Activated T-helper 1 cell treated with anti-CD3 and anti-CD28 coated beads, Interleukin-12 subunit alpha, Interleukin-12 subunit beta, Interleukin-2, Interleukin-4 antibody, amounts not matched to agents 30 ng/mL and 10 ng/mL and 1 ng/mL, durations not matched to agents 14 hours and 24 hours and 36 hours (primary cell): ENCODE measurements around the gene C4BPB. TPM values are rescaled to one million over a fixed set of nuclear protein-coding genes. Genes with fewer than 3 reads are reported as not detected.

Experiments
- DNase-seq: peaks from one replicate; pipeline ENCODE4 v3.0.0; 2021; ENCODE audit warnings: low spot score
- H3K27ac Mint-ChIP-seq: one replicate; pipeline ENCODE4 v1.8.0; 2021; ENCODE audit warnings: mild to moderate bottlenecking, mixed read lengths
- H3K27me3 Mint-ChIP-seq: one replicate; pipeline ENCODE4 v1.8.0; 2022; ENCODE audit warnings: mild to moderate bottlenecking, moderate library complexity, mixed read lengths; ENCODE audit not compliant: insufficient read depth
- H3K36me3 Mint-ChIP-seq: one replicate; pipeline ENCODE4 v1.8.0; 2021; ENCODE audit warnings: low read depth, mixed read lengths
- H3K4me1 Mint-ChIP-seq: one replicate; pipeline ENCODE4 v1.8.0; 2021; ENCODE audit warnings: low read depth, mixed read lengths
- H3K4me3 Mint-ChIP-seq: one replicate; pipeline ENCODE4 v1.8.0; 2021; ENCODE audit warnings: mild to moderate bottlenecking, moderate library complexity, mixed read lengths
- H3K9me3 Mint-ChIP-seq: one replicate; pipeline ENCODE4 v1.8.0; 2021; ENCODE audit warnings: mixed read lengths
- intact Hi-C: fragments of 100-400 bp; cut with micrococcal nuclease; formaldehyde crosslinking; loops from one replicate; pipeline ENCODE4 v1.15.1; 2024
- total RNA-seq: library from RNA; stranded (reverse); gene quantifications from 2 replicates; pipeline ENCODE4 v1.2.3, GENCODE V29; 2022

Gene C4BPB
- total RNA-seq, 1 donor from 2014 or later: 2.3 TPM

DNA sequence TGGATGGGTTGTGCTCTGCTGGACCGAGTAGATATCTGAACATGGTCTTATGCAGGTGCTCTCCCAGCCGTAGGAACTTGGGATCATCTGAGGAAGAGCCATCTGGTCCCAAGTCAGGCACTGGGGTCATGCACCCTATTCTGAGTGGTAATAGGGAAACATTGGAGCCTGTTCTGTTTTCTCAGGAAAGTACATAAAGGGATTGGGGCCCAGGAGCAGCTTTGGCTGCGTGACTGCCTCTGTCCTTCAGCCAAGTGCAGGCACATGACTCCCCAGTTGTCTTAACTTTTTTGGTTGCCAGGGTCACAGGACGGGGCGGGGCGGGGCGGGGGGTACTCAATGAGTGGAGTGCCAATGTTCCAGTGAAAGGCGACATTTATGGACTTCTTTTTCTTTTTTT lies 24.1 kb upstream of the C4BPB start:
- Mint-ChIP-seq H3K9me3 (no peaks in the 10 kb centered on the region), H3K27me3 (no peaks in the 10 kb centered on the region), H3K36me3 (peaks cover 11% of the 10 kb centered on the region), H3K4me1 (peaks cover 7% of the 10 kb centered on the region), H3K27ac (no peak overlapping the region), H3K4me3 (no peak overlapping the region)
- intact Hi-C loops: no loop called here
- DNase-seq: no peak

DNA sequence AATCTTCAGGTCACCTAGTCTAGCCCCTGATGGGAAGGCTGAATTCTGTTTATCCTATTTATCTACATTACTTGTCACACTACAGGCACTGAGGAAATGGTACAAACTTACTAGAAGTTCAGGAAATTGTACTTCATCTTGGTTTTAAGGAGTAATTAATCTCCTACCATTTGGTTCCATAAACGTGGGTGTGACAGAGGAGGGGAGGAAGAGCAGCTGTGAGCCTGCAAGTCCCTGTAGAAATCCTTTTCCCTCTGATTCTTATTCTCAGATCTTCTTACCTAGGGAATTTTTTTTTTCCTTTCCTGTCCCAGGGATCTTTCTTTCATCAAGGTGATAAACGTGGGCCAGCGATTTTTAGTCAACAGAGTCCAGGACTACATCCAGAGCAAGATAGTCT lies 21.5 kb upstream of the C4BPB start:
- Mint-ChIP-seq H3K4me1 (peaks cover 30% of the 10 kb centered on the region), H3K36me3 (peaks cover 15% of the 10 kb centered on the region), H3K4me3 (no peak overlapping the region), H3K27ac (no peak overlapping the region), H3K27me3 (no peaks in the 10 kb centered on the region), H3K9me3 (no peaks in the 10 kb centered on the region)
- intact Hi-C loops: no loop called here
- no peak for DNase-seq

DNA sequence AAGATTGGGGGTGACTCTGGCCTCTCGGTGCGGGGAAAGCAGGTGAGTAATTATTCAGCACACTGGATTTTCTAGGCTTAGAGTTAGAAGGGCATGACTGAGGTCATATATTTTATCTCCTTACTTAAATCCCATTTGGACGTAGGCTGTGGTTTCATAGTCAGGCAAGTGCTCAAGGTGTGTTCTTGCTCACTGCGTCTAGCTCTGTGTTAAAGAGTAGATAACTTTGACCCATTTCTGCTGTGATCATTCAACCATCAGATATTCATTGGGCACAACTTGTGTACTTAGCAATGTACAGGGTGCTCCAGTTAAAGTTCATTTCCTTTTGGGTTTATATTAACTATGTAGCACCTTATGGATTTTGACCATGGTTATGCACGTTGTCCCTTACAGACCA lies 21.0 kb upstream of the C4BPB start:
- intact Hi-C loops: no loop called here
- DNase-seq: no peak
- H3K4me1 Mint-ChIP-seq: peaks cover 31% of the 10 kb centered on the region
- H3K27me3 Mint-ChIP-seq: no peaks in the 10 kb centered on the region
- H3K4me3 Mint-ChIP-seq: no peak overlapping the region
- H3K36me3 Mint-ChIP-seq: peaks cover 13% of the 10 kb centered on the region
- H3K9me3 Mint-ChIP-seq: no peaks in the 10 kb centered on the region
- no peak overlapping the region for H3K27ac Mint-ChIP-seq

DNA sequence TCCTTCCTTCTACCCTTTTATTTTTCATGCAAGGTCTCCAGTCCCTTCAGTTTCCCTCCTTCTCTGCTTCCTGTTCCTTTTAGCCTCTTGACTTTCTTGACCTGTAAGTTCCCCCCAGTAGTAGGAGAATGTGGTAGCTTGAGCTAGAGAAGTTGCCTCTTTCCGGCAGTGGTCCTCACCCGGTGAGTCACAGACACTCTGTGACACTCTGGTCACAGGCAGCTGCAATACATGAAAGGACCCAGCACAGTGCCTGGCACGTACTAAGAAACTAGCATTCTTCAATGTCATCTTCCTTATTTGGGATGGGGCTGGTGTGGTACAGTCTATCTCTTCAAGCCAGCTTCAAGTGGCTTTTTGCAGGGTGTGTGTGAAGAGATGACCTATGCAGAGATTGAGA lies 19.6 kb upstream of the C4BPB start:
- H3K4me3 Mint-ChIP-seq: no peak overlapping the region
- intact Hi-C loops: no loop called here
- no peak for DNase-seq
- peaks cover 2% of the 10 kb centered on the region for H3K27me3 Mint-ChIP-seq
- peaks cover 31% of the 10 kb centered on the region for H3K4me1 Mint-ChIP-seq
- H3K36me3 Mint-ChIP-seq: peaks cover 7% of the 10 kb centered on the region
- H3K9me3 Mint-ChIP-seq: no peaks in the 10 kb centered on the region
- H3K27ac Mint-ChIP-seq: no peak overlapping the region

DNA sequence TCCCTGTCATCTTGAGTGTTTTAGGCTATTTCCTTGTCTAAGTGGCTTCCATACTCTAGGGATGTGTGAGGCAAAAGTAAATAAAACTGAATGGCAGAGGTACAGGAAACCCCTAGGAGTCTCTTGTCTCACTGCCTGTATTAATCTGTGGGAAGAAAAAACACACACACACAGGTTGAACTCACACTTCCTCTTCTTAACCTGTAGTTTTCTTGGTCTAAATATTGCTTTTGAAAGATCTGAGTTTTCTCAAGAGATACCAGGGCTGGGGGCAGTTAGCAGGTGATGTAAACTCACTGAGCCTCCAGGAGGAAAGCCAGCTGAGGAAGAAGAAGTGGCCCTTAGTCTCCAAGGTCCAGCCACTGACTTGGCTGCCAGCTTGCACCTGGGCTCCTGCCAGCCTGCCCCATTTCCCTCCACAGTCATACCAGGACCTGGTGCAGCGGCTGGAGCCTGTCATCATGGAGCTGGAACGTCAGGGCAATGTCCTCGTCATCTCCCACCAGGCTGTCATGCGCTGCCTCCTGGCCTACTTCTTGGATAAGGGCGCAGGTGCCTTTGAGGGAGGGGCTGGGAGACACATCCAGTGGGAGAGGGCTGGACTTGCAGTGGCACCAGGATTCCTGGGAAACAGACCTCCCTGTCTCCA lies 18.7 kb upstream of the C4BPB start:
- H3K27ac Mint-ChIP-seq: no peak overlapping the region
- peaks cover 7% of the 10 kb centered on the region for H3K36me3 Mint-ChIP-seq
- peaks cover 2% of the 10 kb centered on the region for H3K27me3 Mint-ChIP-seq
- H3K9me3 Mint-ChIP-seq: no peaks in the 10 kb centered on the region
- no peak for DNase-seq
- intact Hi-C loops: no loop called here
- peaks cover 31% of the 10 kb centered on the region for H3K4me1 Mint-ChIP-seq
- no peak overlapping the region for H3K4me3 Mint-ChIP-seq

DNA sequence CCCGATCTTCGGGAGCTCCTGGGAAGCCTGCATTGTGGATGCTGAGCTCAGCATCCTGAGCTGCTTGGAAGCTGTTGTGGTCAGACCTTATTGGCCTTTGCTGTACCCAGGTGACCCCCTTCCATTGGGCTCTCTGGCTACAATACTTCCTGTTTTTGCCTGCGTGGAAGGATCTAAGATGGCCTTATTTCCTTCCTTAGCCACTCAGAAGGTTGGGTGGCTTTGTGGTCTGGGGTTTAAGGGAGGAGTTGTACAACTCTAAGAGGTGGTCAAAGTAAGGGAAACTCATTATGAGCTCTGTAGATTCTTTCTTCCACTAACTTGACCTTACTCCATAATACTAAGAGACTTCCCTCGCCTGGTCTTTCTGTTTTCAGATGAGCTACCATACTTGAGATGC lies 17.8 kb upstream of the C4BPB start:
- Mint-ChIP-seq H3K4me1 (peaks cover 31% of the 10 kb centered on the region), H3K4me3 (no peak overlapping the region), H3K9me3 (no peaks in the 10 kb centered on the region), H3K27ac (no peak overlapping the region), H3K27me3 (peaks cover 3% of the 10 kb centered on the region), H3K36me3 (peaks cover 7% of the 10 kb centered on the region)
- intact Hi-C loops: no loop called here
- DNase-seq: no peak

DNA sequence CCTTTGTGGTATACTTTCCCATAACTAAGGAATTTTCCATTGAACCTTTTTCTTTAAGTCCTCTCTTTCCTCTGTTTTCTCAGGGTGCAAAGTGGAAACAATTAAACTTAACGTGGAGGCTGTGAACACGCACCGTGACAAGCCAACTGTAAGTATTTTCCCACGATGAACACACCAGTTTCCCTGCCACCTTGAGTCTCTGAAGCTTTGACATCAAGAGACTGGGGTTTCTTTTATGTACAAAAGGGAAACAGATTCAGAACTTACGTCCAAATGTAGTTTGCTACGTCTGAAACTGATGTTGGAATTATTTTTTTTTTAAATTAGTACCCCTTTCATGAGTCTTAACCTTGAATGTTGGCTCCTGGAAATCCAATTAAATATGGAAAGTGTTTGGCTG lies 17.2 kb upstream of the C4BPB start:
- peaks cover 31% of the 10 kb centered on the region for H3K4me1 Mint-ChIP-seq
- H3K36me3 Mint-ChIP-seq: peaks cover 7% of the 10 kb centered on the region
- H3K27ac Mint-ChIP-seq: no peak overlapping the region
- no peak overlapping the region for H3K4me3 Mint-ChIP-seq
- peaks cover 9% of the 10 kb centered on the region for H3K27me3 Mint-ChIP-seq
- H3K9me3 Mint-ChIP-seq: no peaks in the 10 kb centered on the region
- no peak for DNase-seq
- intact Hi-C loops: no loop called here

DNA sequence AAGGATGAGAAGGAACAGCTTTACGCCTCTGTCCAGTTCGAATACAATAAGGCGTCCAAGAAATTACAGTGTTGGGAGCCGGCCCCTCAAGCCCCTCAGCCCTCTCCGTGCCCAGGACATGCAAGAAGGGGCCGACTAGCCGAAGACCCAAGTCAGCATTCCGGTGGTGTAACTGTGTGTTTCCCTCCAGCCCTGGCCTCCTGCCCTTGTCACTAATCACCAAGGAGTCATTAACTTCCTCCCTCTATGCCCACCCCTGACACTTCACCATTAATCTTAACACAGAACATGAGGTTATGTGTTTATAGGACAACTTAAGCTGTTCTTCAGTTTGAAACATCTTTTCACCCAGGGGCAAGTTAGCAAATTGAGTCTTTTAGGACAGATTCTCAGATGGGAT lies 16.4 kb upstream of the C4BPB start:
- H3K4me3 Mint-ChIP-seq: no peak overlapping the region
- H3K4me1 Mint-ChIP-seq: peaks cover 31% of the 10 kb centered on the region
- H3K9me3 Mint-ChIP-seq: no peaks in the 10 kb centered on the region
- no peak for DNase-seq
- intact Hi-C loops: no loop called here
- peaks cover 7% of the 10 kb centered on the region for H3K36me3 Mint-ChIP-seq
- no peak overlapping the region for H3K27ac Mint-ChIP-seq
- peaks cover 12% of the 10 kb centered on the region for H3K27me3 Mint-ChIP-seq

DNA sequence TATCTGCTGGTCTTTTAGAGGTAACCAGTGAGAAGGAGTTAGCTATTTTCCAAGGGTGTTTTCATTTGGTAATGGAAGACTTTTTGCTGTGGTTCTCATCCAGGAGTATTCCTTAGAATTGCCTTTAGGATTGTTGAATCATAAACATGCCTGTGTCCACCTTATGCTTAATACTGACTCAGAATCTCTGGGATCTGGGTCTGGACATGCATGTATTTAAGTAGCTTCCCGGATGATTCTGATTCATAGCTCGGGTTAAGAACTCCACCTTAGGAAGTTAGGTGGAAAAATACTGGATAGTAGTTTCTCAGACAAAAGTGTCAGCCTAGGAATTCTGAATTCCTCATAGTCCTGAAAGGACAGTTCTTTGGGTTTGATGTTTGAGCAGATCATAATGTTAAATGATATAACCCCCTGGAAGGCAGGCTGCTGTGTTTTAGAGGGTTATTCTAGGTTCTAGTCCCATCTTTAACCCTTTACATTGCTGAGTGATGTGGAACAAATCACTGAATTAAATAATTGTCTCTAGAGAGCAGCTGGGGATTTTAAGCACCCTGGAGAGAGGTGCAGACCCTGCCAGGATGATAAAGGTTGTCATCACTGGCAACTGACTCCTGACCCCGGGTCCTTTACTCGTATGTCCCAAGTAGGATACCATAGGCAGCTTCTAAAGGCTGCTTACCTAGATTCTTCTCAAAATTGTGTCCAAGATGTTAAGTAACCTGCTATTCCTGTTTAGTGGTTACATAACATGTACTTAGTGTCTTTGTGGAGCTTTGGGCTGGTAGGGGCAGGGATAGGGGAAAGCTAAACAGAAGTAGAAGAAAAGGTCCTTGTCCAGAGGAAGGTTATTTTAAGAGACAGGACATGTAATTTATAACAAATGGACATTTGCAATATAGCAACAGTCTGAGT lies 14.5 kb upstream of the C4BPB start:
- peaks cover 15% of the 10 kb centered on the region for H3K27me3 Mint-ChIP-seq
- intact Hi-C loops: no loop called here

DNA sequence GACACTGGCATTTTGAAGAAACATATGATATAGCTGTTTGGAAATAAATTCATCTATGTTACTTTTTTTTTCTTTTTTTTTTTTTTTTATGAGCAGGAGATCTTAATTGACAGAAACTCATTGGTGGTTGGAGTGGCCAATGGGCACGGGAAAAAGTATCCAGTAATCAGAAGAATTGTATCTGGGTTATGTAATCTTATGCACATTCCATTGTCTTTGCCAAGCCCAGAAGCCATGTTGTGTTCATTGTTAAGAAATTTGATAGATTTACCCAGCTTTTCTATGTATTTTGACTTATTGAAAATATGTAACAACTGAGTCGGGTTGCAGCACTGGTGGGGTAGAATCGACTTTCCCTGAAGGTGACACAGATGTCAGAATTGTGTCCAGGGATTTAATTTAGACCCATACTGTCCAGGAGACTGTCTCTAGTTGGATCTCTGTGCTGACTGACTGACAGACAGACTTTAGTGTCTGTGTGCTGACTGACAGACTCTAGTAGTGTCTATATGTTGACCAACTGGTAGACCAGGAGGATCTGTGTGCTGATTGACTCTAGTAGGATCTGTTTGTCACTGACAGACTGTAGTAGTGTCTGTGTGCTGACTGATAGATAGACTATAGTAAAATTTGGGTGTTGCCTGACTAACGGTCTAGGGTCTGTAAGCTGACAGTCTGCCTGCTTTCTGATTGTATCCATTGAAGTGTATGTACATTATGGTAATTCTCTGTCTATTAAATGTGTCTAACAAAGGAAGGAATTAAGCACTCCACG lies 12.3 kb upstream of the C4BPB start:
- Mint-ChIP-seq H3K9me3 (no peaks in the 10 kb centered on the region), H3K27ac (no peak overlapping the region), H3K36me3 (peaks cover 2% of the 10 kb centered on the region), H3K4me3 (no peak overlapping the region), H3K27me3 (peaks cover 19% of the 10 kb centered on the region), H3K4me1 (peaks cover 9% of the 10 kb centered on the region)
- no peak for DNase-seq
- intact Hi-C loops: no loop called here

More for the DNA sequence above, 14.5 kb upstream of the C4BPB start:
- DNase-seq: no peak
- Mint-ChIP-seq H3K9me3 (no peaks in the 10 kb centered on the region), H3K27ac (no peak overlapping the region), H3K4me1 (peaks cover 28% of the 10 kb centered on the region), H3K36me3 (peaks cover 5% of the 10 kb centered on the region), H3K4me3 (no peak overlapping the region)

DNA sequence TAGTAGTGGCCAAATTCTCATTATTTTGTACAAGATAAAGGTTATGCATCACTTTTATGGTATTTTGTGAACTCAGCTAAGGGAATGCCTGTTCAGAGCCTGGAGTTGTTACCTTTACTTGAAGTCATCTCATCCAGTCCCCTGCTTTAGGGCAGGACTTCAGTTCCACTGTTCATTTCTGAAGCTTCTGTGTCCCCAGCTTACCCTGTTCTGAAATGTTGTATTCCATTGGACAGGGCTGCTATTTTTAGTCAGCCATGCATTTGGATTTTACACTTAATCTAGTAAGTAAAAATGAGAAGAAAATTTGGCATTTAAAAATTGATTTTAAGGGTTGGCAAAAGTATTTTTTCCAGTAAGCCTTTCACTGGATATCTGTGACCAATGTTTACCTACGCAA lies 11.6 kb upstream of the C4BPB start:
- no peak for DNase-seq
- intact Hi-C loops: loop anchor here (1.0 kb wide), 1 partner anchor 72 kb away; no protein-coding TSS in a partner anchor

DNA sequence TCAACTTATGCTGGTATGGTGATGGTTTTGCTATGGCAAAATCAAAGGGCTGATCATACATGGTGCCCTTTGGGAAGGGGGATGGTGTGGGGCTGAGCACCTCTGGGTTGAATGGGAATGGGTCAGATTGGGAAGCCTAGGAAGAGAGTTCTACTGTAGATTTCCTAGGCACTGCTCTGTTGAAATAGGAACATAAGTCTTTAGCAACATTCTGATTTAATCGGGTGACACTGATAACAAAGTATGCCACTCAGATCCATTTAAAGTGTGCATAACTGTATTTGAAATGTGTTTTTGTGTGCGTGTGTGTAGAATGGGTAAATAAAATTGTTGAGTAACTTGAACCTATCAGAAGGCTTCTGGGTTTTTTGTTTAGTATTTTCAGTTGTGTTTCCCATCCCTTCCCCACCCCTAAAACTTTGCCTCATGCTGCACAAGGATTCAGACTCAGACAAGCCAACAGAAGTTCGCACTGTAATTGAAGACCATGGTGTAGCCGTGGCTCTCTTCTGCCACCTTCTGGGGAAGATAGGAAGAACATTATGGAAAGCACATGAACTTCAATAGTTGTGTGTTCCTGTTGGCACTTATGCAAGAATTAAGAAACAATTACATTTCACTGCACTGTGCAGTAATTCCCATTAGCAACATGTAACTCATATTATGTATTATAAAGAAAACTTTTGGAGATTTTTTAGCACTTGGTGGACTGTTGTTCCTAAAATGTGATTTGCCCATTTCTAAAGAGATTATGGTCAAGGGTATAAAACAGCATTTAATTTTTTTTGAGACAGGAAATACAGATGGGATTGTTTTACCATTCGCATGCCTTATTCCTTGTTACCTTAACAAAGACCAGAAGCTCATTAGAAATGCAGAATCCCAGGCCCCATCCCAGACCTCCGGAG lies 10.9 kb upstream of the C4BPB start:
- DNase-seq: peak; percentile 60
- Mint-ChIP-seq H3K4me3 (no peak overlapping the region), H3K27ac (no peak overlapping the region), H3K9me3 (no peaks in the 10 kb centered on the region), H3K36me3 (no peaks in the 10 kb centered on the region), H3K4me1 (no peaks in the 10 kb centered on the region), H3K27me3 (peaks cover 19% of the 10 kb centered on the region)
- intact Hi-C loops: loop anchor here (1.0 kb wide), 5 partner anchors 27 to 422 kb away; no protein-coding TSS in a partner anchor

More for the DNA sequence above, 11.6 kb upstream of the C4BPB start:
- Mint-ChIP-seq H3K4me3 (no peak overlapping the region), H3K27ac (no peak overlapping the region), H3K9me3 (no peaks in the 10 kb centered on the region), H3K4me1 (peaks cover 3% of the 10 kb centered on the region), H3K36me3 (peaks cover 2% of the 10 kb centered on the region), H3K27me3 (peaks cover 19% of the 10 kb centered on the region)
